MV-4-11 (cell line): ENCODE results near the gene MAP3K12.

Source experiments
- DNase-seq: peaks from one replicate; lab custom pipeline; 2025; lab: John Stamatoyannopoulos, UW

The MAP3K12 gene

GRCh38 chr12:53508534-53509170, 9.4 kb upstream of the MAP3K12 start:
- peak; percentile 77 for DNase-seq

- no peak for DNase-seq
Measured at GRCh38 chr12:53507603-53507885, 8.3 kb upstream of the MAP3K12 start.

GRCh38 chr12:53506881-53507602, 7.8 kb upstream of the MAP3K12 start, which contains the start of gene NPFF:
Gene NPFF (minus strand): TSS chr12:53507484. CDS start chr12:53507474, 10 bp downstream.
- DNase-seq, result no peak

- DNase-seq, result no peak
Measured at GRCh38 chr12:53506450-53506785, 7.2 kb upstream of the MAP3K12 start.

- no peak for DNase-seq
Measured at GRCh38 chr12:53505555-53506449, 6.5 kb upstream of the MAP3K12 start.

GRCh38 chr12:53505086-53505485, 5.8 kb upstream of the MAP3K12 start:
- no peak for DNase-seq

- DNase-seq, result no peak
Measured at GRCh38 chr12:53504004-53504920, 5.0 kb upstream of the MAP3K12 start.

GRCh38 chr12:53502983-53503728, 3.9 kb upstream of the MAP3K12 start:
- DNase-seq, result no peak

- DNase-seq, result no peak
Measured at GRCh38 chr12:53502331-53502730, 3.1 kb upstream of the MAP3K12 start.

GRCh38 chr12:53501615-53502181, 2.4 kb upstream of the MAP3K12 start:
- no peak for DNase-seq

- DNase-seq, result peak; percentile 99
Measured at GRCh38 chr12:53500776-53501614, 1.7 kb upstream of the MAP3K12 start, which contains the start of gene TARBP2. Gene TARBP2 (plus strand): TSS chr12:53501283. CDS start chr12:53501409, 126 bp downstream.

GRCh38 chr12:53500142-53500775, 1.0 kb upstream of the MAP3K12 start:
- DNase-seq, result peak; percentile 78

GRCh38 chr12:53498235-53498630, 1.0 kb downstream of the MAP3K12 start:
- DNase-seq, result no peak

- no peak for DNase-seq
Measured at GRCh38 chr12:53497461-53497860, 1.8 kb downstream of the MAP3K12 start.

GRCh38 chr12:53496752-53497032, 2.6 kb downstream of the MAP3K12 start:
- DNase-seq, result no peak

- DNase-seq, result peak; percentile 45
Measured at GRCh38 chr12:53495903-53496751, 3.1 kb downstream of the MAP3K12 start.

GRCh38 chr12:53493610-53494391, 5.5 kb downstream of the MAP3K12 start:
- no peak for DNase-seq
